Measurements from ENCODE around the gene STRA6. TPM values are rescaled to one million over a fixed set of nuclear protein-coding genes. Genes with fewer than 3 reads are reported as not detected.

STRA6 gene
- total RNA-seq, 1 experiment from 2014 or later: not detected

GRCh38 chr15:74209997-74210671, 7.5 kb upstream of the STRA6 start:
- peak; percentile 15 for DNase-seq (ENCODE audit: unreplicated experiment)

GRCh38 chr15:74209560-74209958, 7.0 kb upstream of the STRA6 start:
- H3K27ac Mint-ChIP-seq (ENCODE audit: low read depth, unreplicated experiment): peak overlapping the region; percentile 37
- no peak overlapping the region for H3K4me3 Mint-ChIP-seq (ENCODE audit: unreplicated experiment)
- no peaks in the 10 kb centered on the region for H3K27me3 Mint-ChIP-seq (ENCODE audit: insufficient read depth, unreplicated experiment)
- intact Hi-C loops (cut with micrococcal nuclease): no loop called here
- no peak for TF ChIP-seq CTCF (IDR thresholded peaks at IDR 0.05; ENCODE audit: unreplicated experiment)
- CTCF ChIA-PET: no interaction called here
- no peak for DNase-seq (ENCODE audit: unreplicated experiment)
- BruUV-seq (replicated peaks): no TSS peak
- no peaks in the 10 kb centered on the region for H3K9me3 Mint-ChIP-seq (ENCODE audit: unreplicated experiment)
- POLR2A ChIA-PET: no interaction called here
- peaks cover under 1% of the 10 kb centered on the region for H3K4me1 Mint-ChIP-seq (ENCODE audit: insufficient read depth, unreplicated experiment)
- peaks cover 6% of the 10 kb centered on the region for H3K36me3 Mint-ChIP-seq (ENCODE audit: insufficient read depth, unreplicated experiment)

More at GRCh38 chr15:74209997-74210671, 7.5 kb upstream of the STRA6 start:
- H3K36me3 Mint-ChIP-seq (ENCODE audit: insufficient read depth, unreplicated experiment): peaks cover 6% of the 10 kb centered on the region
- BruUV-seq (replicated peaks): no TSS peak
- no peaks in the 10 kb centered on the region for H3K9me3 Mint-ChIP-seq (ENCODE audit: unreplicated experiment)
- no peak for TF ChIP-seq CTCF (IDR thresholded peaks at IDR 0.05; ENCODE audit: unreplicated experiment)
- intact Hi-C loops (cut with micrococcal nuclease): no loop called here
- H3K4me1 Mint-ChIP-seq (ENCODE audit: insufficient read depth, unreplicated experiment): peaks cover 6% of the 10 kb centered on the region
- H3K27ac Mint-ChIP-seq (ENCODE audit: low read depth, unreplicated experiment): peak overlapping the region; percentile 37
- H3K27me3 Mint-ChIP-seq (ENCODE audit: insufficient read depth, unreplicated experiment): no peaks in the 10 kb centered on the region
- ChIA-PET CTCF (no interaction called here), POLR2A (no interaction called here)
- no peak overlapping the region for H3K4me3 Mint-ChIP-seq (ENCODE audit: unreplicated experiment)

- BruUV-seq (replicated peaks): no TSS peak
- no peak for TF ChIP-seq CTCF (IDR thresholded peaks at IDR 0.05; ENCODE audit: unreplicated experiment)
- CTCF ChIA-PET: interaction anchor here (0.7 kb wide), 1 partner anchor 266 kb away, joined by 3 read pairs; no protein-coding TSS in a partner anchor
- Mint-ChIP-seq H3K4me3 (ENCODE audit: unreplicated experiment) (no peak overlapping the region), H3K36me3 (ENCODE audit: insufficient read depth, unreplicated experiment) (peaks cover 6% of the 10 kb centered on the region), H3K27ac (ENCODE audit: low read depth, unreplicated experiment) (no peak overlapping the region), H3K9me3 (ENCODE audit: unreplicated experiment) (no peaks in the 10 kb centered on the region), H3K4me1 (ENCODE audit: insufficient read depth, unreplicated experiment) (no peaks in the 10 kb centered on the region), H3K27me3 (ENCODE audit: insufficient read depth, unreplicated experiment) (no peaks in the 10 kb centered on the region)
- POLR2A ChIA-PET: no interaction called here
- DNase-seq (ENCODE audit: unreplicated experiment): no peak
- intact Hi-C loops (cut with micrococcal nuclease): no loop called here
These were observed 6.4 kb upstream of the STRA6 start for GRCh38 chr15:74208901-74209559.

GRCh38 chr15:74208496-74208895, 5.9 kb upstream of the STRA6 start:
- Mint-ChIP-seq H3K4me1 (ENCODE audit: insufficient read depth, unreplicated experiment) (no peaks in the 10 kb centered on the region), H3K4me3 (ENCODE audit: unreplicated experiment) (no peak overlapping the region), H3K9me3 (ENCODE audit: unreplicated experiment) (no peaks in the 10 kb centered on the region), H3K36me3 (ENCODE audit: insufficient read depth, unreplicated experiment) (peaks cover 6% of the 10 kb centered on the region), H3K27ac (ENCODE audit: low read depth, unreplicated experiment) (no peak overlapping the region), H3K27me3 (ENCODE audit: insufficient read depth, unreplicated experiment) (no peaks in the 10 kb centered on the region)
- DNase-seq (ENCODE audit: unreplicated experiment): no peak
- ChIA-PET CTCF (interaction anchor here (0.7 kb wide), 1 partner anchor 266 kb away, joined by 3 read pairs; no protein-coding TSS in a partner anchor), POLR2A (no interaction called here)
- intact Hi-C loops (cut with micrococcal nuclease): no loop called here
- no peak for TF ChIP-seq CTCF (IDR thresholded peaks at IDR 0.05; ENCODE audit: unreplicated experiment)
- BruUV-seq (replicated peaks): no TSS peak
